Measurements from ENCODE around the gene PTPRN2.

Gene PTPRN2

GRCh38 chr7:158002486-158003080 is 585.0 kb downstream of the PTPRN2 start:
- no peak overlapping the region for H3K4me3 ChIP-seq (ENCODE audit: low read length)
- no peak for DNase-seq (ENCODE audit: low read depth)
- no peak for TF ChIP-seq CTCF (conservative IDR thresholded peaks at IDR 0.05; ENCODE audit: low read length)

- TF ChIP-seq CTCF (conservative IDR thresholded peaks at IDR 0.05; ENCODE audit: low read length) = no peak
- no peak for DNase-seq (ENCODE audit: low read depth)
- no peak overlapping the region for H3K4me3 ChIP-seq (ENCODE audit: low read length)
These were observed 585.9 kb downstream of the PTPRN2 start for GRCh38 chr7:158001621-158002320.

GRCh38 chr7:158001003-158001402 is 586.6 kb downstream of the PTPRN2 start:
- DNase-seq (ENCODE audit: low read depth) = no peak
- TF ChIP-seq CTCF (conservative IDR thresholded peaks at IDR 0.05; ENCODE audit: low read length) = no peak
- no peak overlapping the region for H3K4me3 ChIP-seq (ENCODE audit: low read length)

GRCh38 chr7:158000160-158000559 is 587.5 kb downstream of the PTPRN2 start:
- H3K4me3 ChIP-seq (ENCODE audit: low read length) = no peak overlapping the region
- no peak for DNase-seq (ENCODE audit: low read depth)
- TF ChIP-seq CTCF (conservative IDR thresholded peaks at IDR 0.05; ENCODE audit: low read length) = no peak

- H3K4me3 ChIP-seq (ENCODE audit: low read length) = no peak overlapping the region
- no peak for TF ChIP-seq CTCF (conservative IDR thresholded peaks at IDR 0.05; ENCODE audit: low read length)
These were observed 588.6 kb downstream of the PTPRN2 start for GRCh38 chr7:157998884-157999552.

GRCh38 chr7:157997471-157997870 is 590.2 kb downstream of the PTPRN2 start:
- no peak for DNase-seq (ENCODE audit: low read depth)
- TF ChIP-seq CTCF (conservative IDR thresholded peaks at IDR 0.05; ENCODE audit: low read length) = no peak
- no peak overlapping the region for H3K4me3 ChIP-seq (ENCODE audit: low read length)

More at GRCh38 chr7:157998884-157999552, 588.6 kb downstream of the PTPRN2 start:
- no peak for DNase-seq (ENCODE audit: low read depth)

- TF ChIP-seq CTCF (conservative IDR thresholded peaks at IDR 0.05; ENCODE audit: low read length) = no peak
- DNase-seq (ENCODE audit: low read depth) = no peak
- no peak overlapping the region for H3K4me3 ChIP-seq (ENCODE audit: low read length)
These were observed 590.6 kb downstream of the PTPRN2 start for GRCh38 chr7:157997080-157997440.

All from AG10803 (cell line).